Ovary (tissue), 3 donors: ENCODE measurements around the gene KAT6B.

Experiments used
- CTCF ChIP-seq, 3 donors: fragments of 450-650 bp in 2 of 3; fragments of 200-600 bp in 1 of 3; IDR thresholded peaks; one replicate each; pipeline versions ENCODE4 v1.5.1 to v1.8.0; 2016 to 2022; ENCODE audit warnings: antibody characterized with exemption in 3 of 3, mild to moderate bottlenecking in 1 of 3
- EP300 ChIP-seq: sonication (generic); formaldehyde crosslinking; IDR thresholded peaks from one replicate; pipeline ENCODE4 v1.6.1; 2017; ENCODE audit warnings: antibody characterized with exemption
- POLR2A ChIP-seq: fragments of 450-650 bp; IDR thresholded peaks from one replicate; pipeline ENCODE4 v1.6.1; 2017; ENCODE audit warnings: antibody characterized with exemption, mild to moderate bottlenecking, moderate library complexity
- donor health status: DM: no; HTN: no; CAD: no.

- no peak for TF ChIP-seq CTCF (IDR thresholded peaks at IDR 0.05)
- TF ChIP-seq POLR2A: no peak
- TF ChIP-seq EP300: no peak
Measured at GRCh38 chr10:75080554-75080953, 254.2 kb downstream of the KAT6B start.
